Heart right ventricle (tissue), 16 donors: ENCODE data around the gene SMARCD1. TPM values are rescaled to one million over a fixed set of nuclear protein-coding genes. Genes with fewer than 3 reads are reported as not detected.

ENCODE experiments used
- ATAC-seq, 8 donors: fragments of 200-7000 bp; cut with Tn5 transposase; one replicate each; pipeline ENCODE4 v1.9.1; 2020; ENCODE audit warnings: mild to moderate bottlenecking in 8 of 8, moderate library complexity in 8 of 8, moderate number of reproducible peaks in 1 of 8
- DNase-seq, 2 donors: peaks; one replicate each; pipeline ENCODE4 v3.0.0-alpha.2; 2020
- H3K27ac ChIP-seq, 10 donors: fragments of 200-600 bp; sonication (generic) in 2 of 10; one replicate each; pipeline versions ENCODE4 v1.5.0 to v1.8.0; 2020 to 2022; ENCODE audit warnings: mild to moderate bottlenecking in 3 of 10
- H3K27me3 ChIP-seq, 7 donors: fragments of 200-600 bp; one replicate each; pipeline ENCODE4 v1.8.0; 2021 to 2022; ENCODE audit warnings: mild to moderate bottlenecking in 2 of 7
- H3K36me3 ChIP-seq, 9 donors: fragments of 200-600 bp; sonication (generic) in 1 of 9; one replicate each; pipeline versions ENCODE4 v1.5.0 to v1.8.0; 2020 to 2022; ENCODE audit warnings: mild to moderate bottlenecking in 2 of 9
- H3K4me1 ChIP-seq, 9 donors: fragments of 200-600 bp; sonication (generic) in 1 of 9; one replicate each; pipeline versions ENCODE4 v1.5.0 to v1.8.0; 2020 to 2022; ENCODE audit warnings: mild to moderate bottlenecking in 4 of 9
- H3K4me3 ChIP-seq, 10 donors: fragments of 200-600 bp; sonication (generic) in 2 of 10; one replicate each; pipeline versions ENCODE4 v1.5.0 to v1.8.0; 2020 to 2022; ENCODE audit warnings: mild to moderate bottlenecking in 7 of 10, moderate library complexity in 2 of 10
- H3K9me3 ChIP-seq, 11 donors: fragments of 200-600 bp in 10 of 11; sonication (generic) in 2 of 11; one replicate each; pipeline versions ENCODE4 v1.5.0 to v1.8.0; 2013 to 2022; ENCODE audit warnings: mild to moderate bottlenecking in 2 of 11, control low read depth in 1 of 11, moderate library complexity in 1 of 11
- WGBS, 2 donors: extraction: QIAGEN DNeasy Blood & Tissue Kit; methylation state at CpG; one replicate each; pipeline ENCODE4 v1.1.7; 2013; ENCODE audit warnings: inconsistent platforms in 1 of 2; 5-methylcytosine and 5-hydroxymethylcytosine counted together
- intact Hi-C, 10 donors: fragments of 100-400 bp; cut with DNase I; formaldehyde crosslinking; loops; one replicate each; pipeline versions ENCODE4 v1.11.1 to v1.14.2; 2022
- polyA plus RNA-seq, 2 donors: library from polyadenylated mRNA; stranded (reverse); fragments of 200-250 nt; gene quantifications; one replicate each; pipeline ENCODE4 v1.2.3, GENCODE V29; 2013
- total RNA-seq, 10 donors: library from RNA; stranded (reverse); fragmentation: NEBNext Ultra II Directional in 3 of 10; extraction: Animal tissue kit (Norgen Biotek cat#: 25700) in 3 of 10; gene quantifications; one replicate each; pipeline versions ENCODE4 v1.2.1 to v1.2.4, GENCODE V29; 2021 to 2023
- TF ChIP-seq, protein P1 (sequence below), 9 donors: fragments of 200-600 bp; sonication (generic) in 2 of 9; IDR thresholded peaks; one replicate each; pipeline versions ENCODE4 v1.5.0 to v1.8.0; 2021 to 2022; ENCODE audit warnings: antibody characterized with exemption in 9 of 9, mild to moderate bottlenecking in 5 of 9, moderate library complexity in 1 of 9
- donor health status: Arrhythmogenic right ventricular cardiomyopathy.
- donor health status: ischemic (EF 13 %, LVEDD 7.1; RV severe dilation, severe dysfunction).
- donor health status: healthy with polysubstance abuse.
- donor health status: DM: no; HTN: yes; CAD: no.
- donor health status: DM: no; HTN: no; CAD: no.
- donor health status: ischemic (EF 25% LVEDD 6.9; RV normal size, moderate dysfunction).
- donor health status: ischemic (EF 25% LVEDD 5.7; RV mildly dilated, moderate dysfunction).
- donor health status: healthy.
- donor health status: DM: yes; HTN: yes; CAD: no.
- donor health status: Ischemic cardiomyopathy.
- donor health status: ischemic (EF 35%, LVEDD 5.7; RV mildly dilated, moderate dysfunction).
- donor health status: nonischemic (EF 11% LVEDD 7.7; RV severe dilation, severe dysfunction).
- donor health status: DM: yes; HTN: yes; CAD: no.
- donor health status: PGD.
- donor health status: ischemic (EF 29% LVEDD 5.4; RV normal size, mild dysfunction).
- donor health status: nonischemic (EF 23%, LVEDD 6.1; RV moderate dilation, normal function).

SMARCD1 gene
- total and polyA plus RNA-seq, 12 donors, result 12.0 to 24.0 (median 16.0) TPM

DNA sequence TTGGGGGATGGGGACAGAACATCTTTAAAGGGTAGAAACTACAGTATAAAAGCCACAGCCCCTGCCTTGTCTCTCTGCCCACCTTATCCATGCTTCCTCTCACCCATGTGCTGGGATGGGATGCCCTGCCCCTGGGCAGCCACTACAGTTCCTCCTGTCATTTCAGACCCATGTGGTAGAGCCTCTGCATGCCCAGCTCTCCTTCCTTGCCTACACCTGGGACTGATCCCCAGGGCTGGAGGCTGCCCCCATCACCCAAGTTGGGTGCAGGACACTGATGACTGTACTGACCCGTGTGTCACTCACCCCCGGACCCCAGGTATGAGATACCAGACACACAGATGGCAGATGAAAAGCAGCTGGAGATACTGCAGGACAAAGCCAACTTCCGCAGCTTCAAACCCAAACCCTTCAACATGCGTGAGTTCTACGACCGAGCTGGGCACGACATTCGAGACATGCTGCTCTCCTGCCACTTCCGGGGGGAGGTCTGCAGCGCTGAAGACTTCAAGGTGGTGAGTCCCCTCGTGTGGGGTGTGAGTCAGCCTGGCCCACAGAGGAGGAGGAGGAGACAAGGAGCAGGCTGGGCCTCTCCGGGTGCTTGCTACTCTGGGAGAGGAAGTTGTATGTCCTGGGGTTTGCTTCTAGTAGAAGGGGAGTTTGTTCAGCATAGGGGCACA, 25.6 kb upstream of the SMARCD1 start:
- Histone ChIP-seq H3K4me1 (peaks cover 0 to 46% (median 19%) of the 10 kb centered on the region in 9 donors), H3K27ac (no peak overlapping the region), H3K36me3 (no peaks in the 10 kb centered on the region), H3K9me3 (no peaks in the 10 kb centered on the region), H3K27me3 (peaks cover 0 to 42% (median 22%) of the 10 kb centered on the region in 7 donors), H3K4me3 (no peak overlapping the region)
- DNase-seq (no peak), ATAC-seq (no peak)
- intact Hi-C loops, result loop anchor here (5.0 to 10.0 kb wide), 5 partner anchors 87 to 285 kb away; partner anchors contain the start of gene AQP6 (in 1 of the 10)
- 81% methylated on average over 12 of the region's 12 CpGs for WGBS, 2 donors
- TF ChIP-seq, protein P1, sequence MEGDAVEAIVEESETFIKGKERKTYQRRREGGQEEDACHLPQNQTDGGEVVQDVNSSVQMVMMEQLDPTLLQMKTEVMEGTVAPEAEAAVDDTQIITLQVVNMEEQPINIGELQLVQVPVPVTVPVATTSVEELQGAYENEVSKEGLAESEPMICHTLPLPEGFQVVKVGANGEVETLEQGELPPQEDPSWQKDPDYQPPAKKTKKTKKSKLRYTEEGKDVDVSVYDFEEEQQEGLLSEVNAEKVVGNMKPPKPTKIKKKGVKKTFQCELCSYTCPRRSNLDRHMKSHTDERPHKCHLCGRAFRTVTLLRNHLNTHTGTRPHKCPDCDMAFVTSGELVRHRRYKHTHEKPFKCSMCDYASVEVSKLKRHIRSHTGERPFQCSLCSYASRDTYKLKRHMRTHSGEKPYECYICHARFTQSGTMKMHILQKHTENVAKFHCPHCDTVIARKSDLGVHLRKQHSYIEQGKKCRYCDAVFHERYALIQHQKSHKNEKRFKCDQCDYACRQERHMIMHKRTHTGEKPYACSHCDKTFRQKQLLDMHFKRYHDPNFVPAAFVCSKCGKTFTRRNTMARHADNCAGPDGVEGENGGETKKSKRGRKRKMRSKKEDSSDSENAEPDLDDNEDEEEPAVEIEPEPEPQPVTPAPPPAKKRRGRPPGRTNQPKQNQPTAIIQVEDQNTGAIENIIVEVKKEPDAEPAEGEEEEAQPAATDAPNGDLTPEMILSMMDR (IDR thresholded peaks at IDR 0.05), result no peak

DNA sequence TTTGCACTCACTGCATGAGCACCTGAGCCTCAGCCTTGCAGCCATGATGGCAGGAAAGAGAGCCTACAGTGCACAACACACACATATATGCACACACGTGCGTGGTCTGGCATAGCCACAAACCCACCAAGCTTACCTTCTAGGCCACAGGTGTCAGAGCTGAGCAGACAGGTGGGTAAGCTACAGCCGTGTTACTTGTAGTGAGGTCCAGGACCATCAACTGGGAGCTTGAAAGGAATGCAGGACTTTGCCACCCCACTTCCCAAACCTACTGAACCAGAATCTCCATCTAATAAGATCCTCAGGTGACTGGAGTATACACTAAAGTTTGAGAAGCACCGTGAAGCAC, 25.0 kb upstream of the SMARCD1 start:
- TF ChIP-seq, protein P1 (IDR thresholded peaks at IDR 0.05), result no peak
- intact Hi-C loops, result loop anchor here in 1 of 10 donors (5.0 kb wide), 1 partner anchor 193 kb away; no protein-coding TSS in a partner anchor
- WGBS, 2 donors, result 68 to 70% methylated on average over 4 of the region's 4 CpGs

DNA sequence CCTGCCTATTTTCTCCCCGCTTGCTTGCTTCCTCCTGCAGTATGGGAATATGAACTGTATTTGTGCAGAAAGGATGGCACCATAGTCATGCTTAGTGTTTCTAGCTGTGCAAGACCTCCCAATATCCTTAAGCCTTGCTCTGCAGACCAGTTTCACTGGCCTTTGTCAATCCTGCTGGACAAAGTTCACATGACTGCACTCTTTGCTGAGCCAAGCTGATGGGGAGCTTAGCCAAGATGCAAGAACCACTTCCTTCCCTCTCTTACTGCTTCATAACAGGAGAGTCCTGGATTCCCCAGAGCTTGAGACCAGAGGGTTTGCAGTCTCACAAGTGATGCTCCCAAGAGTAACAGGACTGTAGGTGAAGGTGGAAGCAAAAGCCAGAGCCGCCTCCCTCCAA, 24.0 kb upstream of the SMARCD1 start:
- Histone ChIP-seq H3K4me1 (peaks cover 0 to 40% (median 12%) of the 10 kb centered on the region in 9 donors), H3K27ac (no peak overlapping the region), H3K4me3 (no peak overlapping the region), H3K9me3 (no peaks in the 10 kb centered on the region), H3K27me3 (peaks cover 0 to 32% (median 16%) of the 10 kb centered on the region in 7 donors), H3K36me3 (no peaks in the 10 kb centered on the region)
- DNase-seq (no peak), ATAC-seq (no peak)
- TF ChIP-seq, protein P1 (IDR thresholded peaks at IDR 0.05), result no peak
- WGBS, 2 donors, result 88% methylated on average over 2 of the region's 2 CpGs
- intact Hi-C loops, result loop anchor here in 1 of 10 donors (5.0 kb wide), 1 partner anchor 194 kb away; no protein-coding TSS in a partner anchor

More for the DNA sequence above, 25.0 kb upstream of the SMARCD1 start:
- Histone ChIP-seq H3K27me3 (peaks cover 0 to 42% (median 22%) of the 10 kb centered on the region in 7 donors), H3K36me3 (no peaks in the 10 kb centered on the region), H3K4me3 (no peak overlapping the region), H3K4me1 (peaks cover 0 to 46% (median 19%) of the 10 kb centered on the region in 9 donors), H3K27ac (no peak overlapping the region), H3K9me3 (no peaks in the 10 kb centered on the region)
- ATAC-seq (no peak), DNase-seq (no peak)

DNA sequence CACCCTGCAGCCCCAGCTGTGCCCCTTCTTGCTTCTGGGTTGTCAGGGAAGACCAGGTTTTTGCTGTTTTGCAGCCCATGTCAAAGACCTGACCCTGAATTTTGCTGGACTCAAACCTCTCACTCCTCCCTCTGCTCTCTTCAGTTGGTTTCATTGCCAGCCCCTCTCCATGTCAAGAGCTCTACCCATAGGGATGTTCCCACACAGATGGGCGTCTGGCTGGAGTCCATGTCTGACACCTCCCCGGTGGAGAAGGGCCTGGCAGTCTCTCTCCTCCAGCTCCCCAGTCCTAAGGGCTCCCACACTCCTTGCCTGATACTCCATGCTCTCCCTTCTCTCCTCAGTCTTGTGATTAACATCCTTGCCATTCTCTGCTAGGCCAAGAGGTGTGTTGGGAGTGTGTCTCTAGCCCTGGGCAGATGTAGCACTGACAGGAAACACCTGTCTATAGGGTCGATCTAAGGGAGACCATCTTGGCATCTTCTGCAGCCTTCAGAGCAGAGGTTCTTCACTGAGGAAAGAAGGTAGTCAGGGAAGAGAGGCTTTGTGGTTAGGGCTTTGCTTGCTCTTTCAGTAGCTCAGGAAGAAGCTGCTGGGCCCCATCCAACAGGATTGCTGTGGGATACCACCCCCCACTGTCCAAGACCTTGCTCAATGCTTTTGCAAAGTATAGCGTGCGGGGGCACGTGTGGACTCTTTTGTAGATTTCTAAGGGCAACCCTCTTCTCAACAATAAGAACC, 23.0 kb upstream of the SMARCD1 start:
- intact Hi-C loops, result loop anchor here in 1 of 10 donors (5.0 kb wide), 1 partner anchor 195 kb away; no protein-coding TSS in a partner anchor
- no peaks in the 10 kb centered on the region for H3K36me3 ChIP-seq
- H3K4me1 ChIP-seq, result peaks cover 0 to 37% (median 4%) of the 10 kb centered on the region in 9 donors
- H3K9me3 ChIP-seq, result no peaks in the 10 kb centered on the region
- H3K4me3 ChIP-seq, result no peak overlapping the region
- H3K27me3 ChIP-seq, result peaks cover 0 to 23% (median 6%) of the 10 kb centered on the region in 7 donors
- no peak overlapping the region for H3K27ac ChIP-seq
- no peak for DNase-seq
- TF ChIP-seq, protein P1 (IDR thresholded peaks at IDR 0.05), result no peak
- 62 to 70% methylated on average over 6 of the region's 6 CpGs for whole genome bisulfite sequencing, 2 donors
- no peak for ATAC-seq
